Keratinocyte (primary cell): ENCODE results near the gene RAB27B. TPM values are rescaled to one million over a fixed set of nuclear protein-coding genes. Genes with fewer than 3 reads are reported as not detected.

ENCODE experiments used
- DNase-seq: peaks from one replicate; pipeline ENCODE4 v3.0.0-alpha.2; 2011; ENCODE audit warnings: low read depth, missing footprints, low spot score
- FAIRE-seq: peaks from 2 replicates; lab custom pipeline; 2011; peaks lifted over from hg19 to GRCh38; lab: Jason Lieb, UNC
- H2AFZ ChIP-seq: 2 replicates; pipeline ENCODE4 v1.6.0; 2012; ENCODE audit warnings: low read length, control low read depth, inconsistent platforms; ENCODE audit not compliant: control insufficient read depth
- H3K27ac ChIP-seq: 2 replicates; pipeline ENCODE4 v1.5.1; 2011; ENCODE audit warnings: low read length; ENCODE audit not compliant: control insufficient read depth, insufficient read depth
- H3K27me3 ChIP-seq: 3 replicates; pipeline ENCODE4 v1.6.0; 2011; ENCODE audit warnings: low read length; ENCODE audit not compliant: control insufficient read depth, insufficient read depth; ENCODE audit errors: extremely low read depth
- H3K36me3 ChIP-seq, 2 experiments: 2 replicates in 1 of 2; 3 replicates in 1 of 2; pipeline ENCODE4 v1.5.1; 2011; ENCODE audit warnings: low read length in 2 of 2, mild to moderate bottlenecking in 1 of 2; ENCODE audit not compliant: control insufficient read depth in 2 of 2, insufficient read depth in 2 of 2; ENCODE audit errors: extremely low read depth in 1 of 2
- H3K4me1 ChIP-seq: 3 replicates; pipeline ENCODE4 v1.5.1; 2011; ENCODE audit warnings: low read length; ENCODE audit not compliant: control insufficient read depth, insufficient read depth; ENCODE audit errors: extremely low read depth
- H3K4me2 ChIP-seq: 3 replicates; pipeline ENCODE4 v1.6.0; 2011; ENCODE audit warnings: low read depth, low read length; ENCODE audit not compliant: control insufficient read depth, insufficient read depth; ENCODE audit errors: extremely low read depth
- H3K4me3 ChIP-seq, 3 experiments: fragments of 200-600 bp in 1 of 3; sonication (generic) in 1 of 3; 2 replicates in 2 of 3; 3 replicates in 1 of 3; pipeline ENCODE4 v1.5.1; 2011 to 2016; ENCODE audit warnings: low read length in 3 of 3, mild to moderate bottlenecking in 3 of 3, control low read depth in 2 of 3, inconsistent platforms in 1 of 3, low read depth in 1 of 3, mixed read lengths in 1 of 3, mixed run types in 1 of 3, moderate library complexity in 1 of 3; ENCODE audit not compliant: control insufficient read depth in 2 of 3, insufficient read depth in 2 of 3; ENCODE audit errors: extremely low read depth in 1 of 3
- H3K79me2 ChIP-seq: 2 replicates; pipeline ENCODE4 v1.6.0; 2012; ENCODE audit warnings: low read length; ENCODE audit not compliant: control insufficient read depth, insufficient read depth
- H3K9ac ChIP-seq: 3 replicates; pipeline ENCODE4 v1.6.0; 2011; ENCODE audit warnings: low read length; ENCODE audit not compliant: control insufficient read depth, insufficient read depth; ENCODE audit errors: extremely low read depth
- H3K9me1 ChIP-seq: 3 replicates; pipeline ENCODE4 v1.6.0; 2011; ENCODE audit warnings: low read length; ENCODE audit not compliant: control insufficient read depth, insufficient read depth; ENCODE audit errors: extremely low read depth
- H3K9me3 ChIP-seq: 2 replicates; pipeline ENCODE4 v1.5.1; 2012; ENCODE audit warnings: low read depth, low read length; ENCODE audit not compliant: control insufficient read depth
- H4K20me1 ChIP-seq: 3 replicates; pipeline ENCODE4 v1.6.0; 2011; ENCODE audit warnings: low read length; ENCODE audit not compliant: control insufficient read depth, insufficient read depth; ENCODE audit errors: extremely low read depth
- EZH2 ChIP-seq: IDR thresholded peaks from one replicate; pipeline ENCODE4 v1.6.1; 2012; ENCODE audit warnings: inconsistent platforms, mild to moderate bottlenecking, low read length, moderate library complexity
- dilution Hi-C: fragments of 300-500 bp; cut with MboI; formaldehyde crosslinking; loops from one replicate; pipeline ENCODE4 v1.7.0; 2020; ENCODE audit warnings: low sequenced_read_pairs; ENCODE audit not compliant: extremely low pct_ligation_motif_present
- polyA minus RNA-seq, 3 experiments: library from RNA; depleted of rRNA, polyadenylated mRNA; stranded (reverse); fragments of >200 nt; gene quantifications; 1 replicate in 1 of 3; 2 replicates in 1 of 3; 3 replicates in 1 of 3; pipeline ENCODE4 v1.2.3, GENCODE V29; 2011
- polyA plus RNA-seq, 5 experiments: library from polyadenylated mRNA; depleted of rRNA in 3 of 5; stranded (reverse) in 3 of 5; stranded (forward) in 1 of 5; unstranded in 1 of 5; fragments of >200 nt; gene quantifications; 1 replicate in 1 of 5; 2 replicates in 3 of 5; 3 replicates in 1 of 5; pipeline versions ENCODE4 v1.2.1 to v1.2.3, GENCODE V29; 2011 to 2012; ENCODE audit warnings: missing spikeins in 2 of 5, low read depth in 1 of 5, low replicate concordance in 1 of 5
- TF ChIP-seq, protein P1 (sequence below), 3 experiments: IDR thresholded peaks in 1 of 3; conservative IDR thresholded peaks in 1 of 3; optimal IDR thresholded peaks in 1 of 3; 2 replicates in 2 of 3; 3 replicates in 1 of 3; pipeline versions ENCODE3 to v1.5.1; 2011; ENCODE audit warnings: low read length in 3 of 3, mild to moderate bottlenecking in 3 of 3, moderate library complexity in 2 of 3, control low read depth in 1 of 3, inconsistent platforms in 1 of 3; ENCODE audit not compliant: insufficient read depth in 2 of 3; ENCODE audit errors: extremely low read depth in 1 of 3

RAB27B gene, protein sequence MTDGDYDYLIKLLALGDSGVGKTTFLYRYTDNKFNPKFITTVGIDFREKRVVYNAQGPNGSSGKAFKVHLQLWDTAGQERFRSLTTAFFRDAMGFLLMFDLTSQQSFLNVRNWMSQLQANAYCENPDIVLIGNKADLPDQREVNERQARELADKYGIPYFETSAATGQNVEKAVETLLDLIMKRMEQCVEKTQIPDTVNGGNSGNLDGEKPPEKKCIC
- 1.3 to 4.2 TPM (median 4.0 TPM) in 3 replicates for polyA plus RNA-seq
- polyA plus RNA-seq (2011; ENCODE audit: low read depth): 20.7 TPM
- 2.2 and 3.5 TPM in 2 replicates for polyA plus RNA-seq (2011; cell fraction: cytosol; rRNA removed)
- polyA plus RNA-seq (2011; cell fraction: nucleus; rRNA removed): 2.2 and 3.0 TPM in 2 replicates
- 4.1 and 11.9 TPM in 2 replicates for polyA plus RNA-seq (2012; ENCODE audit: low replicate concordance)
- polyA minus RNA-seq: 1.9 to 7.5 TPM (median 7.0 TPM) in 3 replicates
- 4.8 TPM for polyA minus RNA-seq (2011; cell fraction: cytosol; rRNA and poly(A)+ RNA removed)
- polyA minus RNA-seq (2011; cell fraction: nucleus; rRNA and poly(A)+ RNA removed): 3.5 and 4.1 TPM in 2 replicates

DNA sequence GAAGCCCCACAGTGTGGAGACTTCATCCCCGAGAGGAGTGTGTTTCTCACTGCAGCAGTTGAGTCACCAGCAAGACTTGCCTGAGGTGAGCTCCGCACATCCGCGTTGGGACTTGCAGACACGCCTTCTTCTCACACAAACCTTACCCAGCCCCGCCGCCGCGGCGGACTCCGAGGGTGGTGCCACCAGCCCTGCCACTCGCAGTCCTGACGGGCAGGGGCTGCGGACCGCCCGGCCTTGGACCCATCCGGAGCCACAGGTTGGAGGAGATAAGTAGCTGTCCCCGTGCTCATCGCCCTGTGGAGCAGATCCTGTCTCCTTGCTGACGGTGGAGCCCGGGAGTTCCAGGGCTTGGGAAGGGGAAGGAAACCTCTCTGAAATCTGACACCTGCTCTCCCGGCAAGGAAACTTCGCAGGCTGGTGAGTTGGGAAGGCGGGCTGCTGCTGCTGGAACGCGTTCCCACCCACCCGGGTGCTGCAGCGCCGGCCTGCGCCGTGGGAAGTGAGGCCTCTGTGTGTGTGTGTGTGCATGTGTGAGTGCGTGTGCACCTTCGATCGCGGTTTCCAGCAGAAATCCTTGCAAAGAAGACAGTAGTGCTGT, at the start of gene RAB27B:
RAB27B (plus strand) TSS at position 197 of the 601 bp plus-strand sequence. CDS start 49,109 bp downstream, outside the sequence.
- Histone ChIP-seq H3K79me2 (no peaks in the 10 kb centered on the region), H2AFZ (peak within 1 kb of the TSS; percentile 98), H3K4me1 (peaks cover 33% of the 10 kb centered on the region), H3K4me3 (peak within 1 kb of the TSS; percentile 56 to 92 (median 77)), H3K27me3 (no peaks in the 10 kb centered on the region), H3K36me3 (no peaks in the 10 kb centered on the region), H4K20me1 (no peaks in the 10 kb centered on the region), H3K9me1 (no peaks in the 10 kb centered on the region), H3K9me3 (no peaks in the 10 kb centered on the region), H3K9ac (peak within 1 kb of the TSS; percentile 95), H3K27ac (peak within 1 kb of the TSS; percentile 91), H3K4me2 (peak within 1 kb of the TSS; percentile 98)
- peak; percentile 94 for FAIRE-seq
- TF ChIP-seq, protein P1, sequence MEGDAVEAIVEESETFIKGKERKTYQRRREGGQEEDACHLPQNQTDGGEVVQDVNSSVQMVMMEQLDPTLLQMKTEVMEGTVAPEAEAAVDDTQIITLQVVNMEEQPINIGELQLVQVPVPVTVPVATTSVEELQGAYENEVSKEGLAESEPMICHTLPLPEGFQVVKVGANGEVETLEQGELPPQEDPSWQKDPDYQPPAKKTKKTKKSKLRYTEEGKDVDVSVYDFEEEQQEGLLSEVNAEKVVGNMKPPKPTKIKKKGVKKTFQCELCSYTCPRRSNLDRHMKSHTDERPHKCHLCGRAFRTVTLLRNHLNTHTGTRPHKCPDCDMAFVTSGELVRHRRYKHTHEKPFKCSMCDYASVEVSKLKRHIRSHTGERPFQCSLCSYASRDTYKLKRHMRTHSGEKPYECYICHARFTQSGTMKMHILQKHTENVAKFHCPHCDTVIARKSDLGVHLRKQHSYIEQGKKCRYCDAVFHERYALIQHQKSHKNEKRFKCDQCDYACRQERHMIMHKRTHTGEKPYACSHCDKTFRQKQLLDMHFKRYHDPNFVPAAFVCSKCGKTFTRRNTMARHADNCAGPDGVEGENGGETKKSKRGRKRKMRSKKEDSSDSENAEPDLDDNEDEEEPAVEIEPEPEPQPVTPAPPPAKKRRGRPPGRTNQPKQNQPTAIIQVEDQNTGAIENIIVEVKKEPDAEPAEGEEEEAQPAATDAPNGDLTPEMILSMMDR (optimal IDR thresholded peaks at IDR 0.05 in 1 of 3, IDR thresholded peaks at IDR 0.05 in 1 of 3, conservative IDR thresholded peaks at IDR 0.05 in 1 of 3; ENCODE audit: extremely low read depth in 1 of 3, insufficient read depth in 2 of 3, low read length in 3 of 3): peak in 1 of 3 experiments; percentile 5
- no peak for TF ChIP-seq EZH2
- DNase-seq: peak; percentile 55
- dilution Hi-C loops: no loop called here

DNA sequence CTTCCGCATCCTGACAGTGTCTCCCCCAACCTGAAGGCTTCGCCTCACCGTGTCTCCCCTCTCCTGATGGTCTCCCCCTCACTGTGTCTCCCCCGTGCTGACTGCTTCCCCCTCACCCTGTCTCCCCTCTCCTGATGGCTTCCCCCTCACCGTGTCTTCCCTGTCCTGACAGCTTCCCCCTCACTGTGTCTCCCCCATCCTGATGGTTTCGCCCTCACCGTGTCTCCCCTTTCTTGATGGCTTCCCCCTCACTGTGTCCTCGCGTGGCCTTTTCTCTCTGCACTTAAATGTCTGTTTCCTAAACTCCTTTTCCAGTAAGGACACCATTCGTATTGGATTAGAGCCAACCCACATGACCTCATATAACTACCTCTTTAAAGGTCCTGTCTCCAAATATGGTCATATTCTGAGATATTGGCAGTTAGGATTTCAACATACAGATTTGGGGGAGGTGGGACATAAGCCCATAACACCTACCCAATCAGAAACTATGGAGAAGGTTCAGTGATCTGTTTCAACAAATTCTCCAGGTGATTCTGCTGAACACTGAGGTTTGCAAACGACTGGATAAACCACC, 47.9 kb upstream of the RAB27B start:
- no peaks in the 10 kb centered on the region for H3K36me3 ChIP-seq
- no peak overlapping the region for H3K4me2 ChIP-seq
- H3K27ac ChIP-seq: no peak overlapping the region
- peaks cover 16% of the 10 kb centered on the region for H3K4me1 ChIP-seq
- no peaks in the 10 kb centered on the region for H3K27me3 ChIP-seq
- H2AFZ ChIP-seq: no peak overlapping the region
- H4K20me1 ChIP-seq: no peaks in the 10 kb centered on the region
- dilution Hi-C loops: no loop called here
- H3K79me2 ChIP-seq: no peaks in the 10 kb centered on the region
- H3K9ac ChIP-seq: no peak overlapping the region
- peaks cover 1% of the 10 kb centered on the region for H3K9me1 ChIP-seq
- no peak overlapping the region for H3K4me3 ChIP-seq
- no peak for TF ChIP-seq EZH2
- TF ChIP-seq, protein P1 (optimal IDR thresholded peaks at IDR 0.05 in 1 of 3, IDR thresholded peaks at IDR 0.05 in 1 of 3, conservative IDR thresholded peaks at IDR 0.05 in 1 of 3; ENCODE audit: extremely low read depth in 1 of 3, insufficient read depth in 2 of 3, low read length in 3 of 3): no peak
- FAIRE-seq (no peak), DNase-seq (no peak)
- H3K9me3 ChIP-seq: no peaks in the 10 kb centered on the region
